ENCODE data around the gene LETMD1. TPM values are rescaled to one million over a fixed set of nuclear protein-coding genes. Genes with fewer than 3 reads are reported as not detected.

The LETMD1 gene
- total and polyA plus RNA-seq, 2 of the 13 experiments (the other 11 are each of a cell fraction or from before 2014, with no cell fraction given): 43.3 to 87.7 TPM

GRCh38 chr12:51021694-51022093 lies 26.4 kb upstream of the LETMD1 start (continued):
- TF ChIP-seq HBP1 (CRISPR knock-in tag; IDR thresholded peaks at IDR 0.05; ENCODE audit: low read depth) (no peak), POLR2AphosphoS2 (IDR thresholded peaks at IDR 0.05; ENCODE audit: low read depth, low read length) (no peak), MATR3 (CRISPR knock-in tag; IDR thresholded peaks at IDR 0.05) (no peak), HMGXB4 (CRISPR knock-in tag; IDR thresholded peaks at IDR 0.05; ENCODE audit: borderline replicate concordance in 1 of 2, low read depth in 1 of 2) (no peak), IRF2 (CRISPR knock-in tag; IDR thresholded peaks at IDR 0.05) (no peak), ZNF775 (CRISPR knock-in tag; IDR thresholded peaks at IDR 0.05; ENCODE audit: borderline replicate concordance) (no peak), SMC3 (IDR thresholded peaks at IDR 0.05; ENCODE audit: low read length) (no peak), CCAR2 (optimal IDR thresholded peaks at IDR 0.05; ENCODE audit: low read depth, low read length) (no peak)

GRCh38 chr12:51023625-51024382 lies 24.3 kb upstream of the LETMD1 start:
- no TSS peak for BruUV-seq (replicated peaks)
- H3K4me2 ChIP-seq (ENCODE audit: low read depth, low read length): peak overlapping the region; percentile 89
- peak overlapping the region; percentile 59 to 79 (median 79) for H3K4me3 ChIP-seq (replicated peaks in 1 of 3; ENCODE audit: insufficient read depth in 1 of 3, low read depth in 2 of 3, low read length in 3 of 3)
- WGBS (ENCODE audit: low lambda C conversion rate): 28% methylated on average over 4 of the region's 4 CpGs
- no peak for ATAC-seq
- ChIA-PET CTCF (ENCODE audit: low intra/inter-chr PET ratio, low total read pairs) (no interaction called here), POLR2A (interaction anchor here (2.9 to 4.4 kb wide), 2 partner anchors 59 to 259 kb away, joined by 24 to 30 read pairs; partner anchors contain the start of genes ATF1 and CSRNP2)
- intact Hi-C loops (cut with micrococcal nuclease; ENCODE audit: unreplicated experiment): loop anchor here (10.0 kb wide), 1 partner anchor 1899 kb away; no protein-coding TSS in a partner anchor
- peak overlapping the region; percentile 95 for H3K9ac ChIP-seq (ENCODE audit: insufficient read depth, low read depth, low read length)
- DNase-seq (ENCODE audit: low spot score): peak; percentile 34
- H3K9me3 ChIP-seq (ENCODE audit: low read length): no peaks in the 10 kb centered on the region
- peaks cover 65% of the 10 kb centered on the region for H3K79me2 ChIP-seq (ENCODE audit: insufficient read depth, low read length)
- H3K36me3 ChIP-seq (replicated peaks in 1 of 2; ENCODE audit: control insufficient read depth in 1 of 2, insufficient read depth in 2 of 2, low read length in 2 of 2): 0 out of 5 replicates have a peak, but pooled peaks cover 0 to 3% of the 10 kb centered on the region in 2 experiments
- H3K27me3 ChIP-seq (ENCODE audit: control insufficient read depth in 1 of 2, insufficient read depth in 2 of 2, low read length in 2 of 2): no peaks in the 10 kb centered on the region; a peak in 1 of 5 replicates
- in situ Hi-C loops (cut with HindIII; ENCODE audit: extremely low pct_ligation_motif_present, low pct_unique_long_range_greater_than_20kb): loop anchor here (10.0 kb wide), 1 partner anchor 199 kb away; no protein-coding TSS in a partner anchor
- no peak overlapping the region for H2AFZ ChIP-seq (ENCODE audit: low read length)
- H3K4me1 ChIP-seq (ENCODE audit: insufficient read depth, low read length): peaks cover 78% of the 10 kb centered on the region
- FAIRE-seq: peak; percentile 21
- H4K20me1 ChIP-seq (ENCODE audit: insufficient read depth, low read length): no peaks in the 10 kb centered on the region
- peak overlapping the region; percentile 99 for H3K27ac ChIP-seq (ENCODE audit: extremely low read length, insufficient read depth, low read length)
- TF ChIP-seq TCF7 (IDR thresholded peaks at IDR 0.05; ENCODE audit: low read depth): 0 out of 2 replicates have a peak, but pooled peaks have one; percentile 7
- no peak for TF ChIP-seq YY1 (IDR thresholded peaks at IDR 0.05; ENCODE audit: insufficient read depth, insufficient replicate concordance, low read depth, low read length)
- no peak for TF ChIP-seq EP300 (IDR thresholded peaks at IDR 0.05; ENCODE audit: low read depth in 2 of 2, low read length in 2 of 2)
- TF ChIP-seq EP300 (CRISPR knock-in tag; IDR thresholded peaks at IDR 0.05; ENCODE audit: borderline replicate concordance): no peak
- 0 out of 2 replicates have a peak, but pooled peaks have one; percentile 10 for TF ChIP-seq ELF3 (CRISPR knock-in tag; IDR thresholded peaks at IDR 0.05)
- TF ChIP-seq DMAP1 (CRISPR knock-in tag; IDR thresholded peaks at IDR 0.05): 0 out of 2 replicates have a peak, but pooled peaks have one; percentile 29
- TF ChIP-seq RFX3 (CRISPR knock-in tag; IDR thresholded peaks at IDR 0.05): no peak
- TF ChIP-seq, protein P1, sequence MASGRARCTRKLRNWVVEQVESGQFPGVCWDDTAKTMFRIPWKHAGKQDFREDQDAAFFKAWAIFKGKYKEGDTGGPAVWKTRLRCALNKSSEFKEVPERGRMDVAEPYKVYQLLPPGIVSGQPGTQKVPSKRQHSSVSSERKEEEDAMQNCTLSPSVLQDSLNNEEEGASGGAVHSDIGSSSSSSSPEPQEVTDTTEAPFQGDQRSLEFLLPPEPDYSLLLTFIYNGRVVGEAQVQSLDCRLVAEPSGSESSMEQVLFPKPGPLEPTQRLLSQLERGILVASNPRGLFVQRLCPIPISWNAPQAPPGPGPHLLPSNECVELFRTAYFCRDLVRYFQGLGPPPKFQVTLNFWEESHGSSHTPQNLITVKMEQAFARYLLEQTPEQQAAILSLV (CRISPR knock-in tag; IDR thresholded peaks at IDR 0.05; ENCODE audit: borderline replicate concordance): no peak
